Left ventricle myocardium inferior (tissue), 1 donor: ENCODE data around the gene TNFRSF8. TPM values are rescaled to one million over a fixed set of nuclear protein-coding genes. Genes with fewer than 3 reads are reported as not detected.
"Not testable (repeated sequence)": the region's sequence is repeated elsewhere in the genome, so short reads cannot be mapped to it uniquely, and the experiment has no call there.

Source experiments
- DNase-seq: peaks from one replicate; pipeline ENCODE4 v3.0.0-alpha.2; 2020
- H3K27ac ChIP-seq: fragments of 200-600 bp; replicated peaks from 2 replicates; pipeline ENCODE4 v1.8.0; 2021
- H3K27me3 ChIP-seq: fragments of 200-600 bp; 2 replicates; pipeline ENCODE4 v1.8.0; 2021; ENCODE audit warnings: low read depth
- H3K36me3 ChIP-seq: fragments of 200-600 bp; 2 replicates; pipeline ENCODE4 v1.8.0; 2021
- H3K4me1 ChIP-seq: fragments of 200-600 bp; 2 replicates; pipeline ENCODE4 v1.8.0; 2021
- H3K4me3 ChIP-seq: fragments of 200-600 bp; 2 replicates; pipeline ENCODE4 v1.8.0; 2021; ENCODE audit warnings: mild to moderate bottlenecking, moderate library complexity
- H3K9me3 ChIP-seq: fragments of 200-600 bp; replicated peaks from 2 replicates; pipeline ENCODE4 v1.8.0; 2021
- CTCF ChIP-seq: fragments of 200-600 bp; IDR thresholded peaks from 2 replicates; pipeline ENCODE4 v1.8.0; 2021; ENCODE audit warnings: antibody characterized with exemption, mild to moderate bottlenecking, borderline replicate concordance
- intact Hi-C: fragments of 100-400 bp; cut with micrococcal nuclease; formaldehyde crosslinking; loops from one replicate; pipeline ENCODE4 v1.11.0; 2022
- total RNA-seq: library from RNA; stranded (reverse); fragmentation: NEBNext Ultra II Directional; extraction: Animal tissue kit (Norgen Biotek cat#: 25700); gene quantifications from one replicate; pipeline ENCODE4 v1.2.1, GENCODE V29; 2021
- donor health status: DM: no; HTN: yes; CAD: no; lungs with severe emphysema.

TNFRSF8 gene
- total RNA-seq, 1 donor from 2014 or later = 0.82 TPM

GRCh38 chr1:12096615-12097014 is 33.5 kb downstream of the TNFRSF8 start:
- no peaks in the 10 kb centered on the region for H3K36me3 ChIP-seq
- intact Hi-C loops = no loop called here
- no peak for TF ChIP-seq CTCF
- H3K27me3 ChIP-seq = no peaks in the 10 kb centered on the region
- H3K4me3 ChIP-seq = no peak overlapping the region
- no peaks in the 10 kb centered on the region for H3K4me1 ChIP-seq
- peaks cover 14% of the 10 kb centered on the region for H3K9me3 ChIP-seq
- no peak overlapping the region for H3K27ac ChIP-seq
- DNase-seq = no peak

- Histone ChIP-seq H3K4me1 (no peaks in the 10 kb centered on the region), H3K36me3 (no peaks in the 10 kb centered on the region), H3K27ac (no peak overlapping the region), H3K4me3 (no peak overlapping the region), H3K27me3 (no peaks in the 10 kb centered on the region), H3K9me3 (peaks cover 14% of the 10 kb centered on the region)
- intact Hi-C loops = no loop called here
- no peak for TF ChIP-seq CTCF
- no peak for DNase-seq
Measured at GRCh38 chr1:12097321-12097720, 34.2 kb downstream of the TNFRSF8 start.

GRCh38 chr1:12098786-12099185 is 35.7 kb downstream of the TNFRSF8 start:
- H3K27ac ChIP-seq = no peak overlapping the region
- no peaks in the 10 kb centered on the region for H3K4me1 ChIP-seq
- peaks cover 4% of the 10 kb centered on the region for H3K27me3 ChIP-seq
- no peaks in the 10 kb centered on the region for H3K36me3 ChIP-seq
- TF ChIP-seq CTCF = no peak
- no peak for DNase-seq
- no peak overlapping the region for H3K4me3 ChIP-seq
- intact Hi-C loops = no loop called here
- peaks cover 14% of the 10 kb centered on the region for H3K9me3 ChIP-seq

GRCh38 chr1:12099610-12100009 is 36.5 kb downstream of the TNFRSF8 start:
- intact Hi-C loops = no loop called here
- Histone ChIP-seq H3K27ac (no peak overlapping the region), H3K36me3 (no peaks in the 10 kb centered on the region), H3K9me3 (peaks cover 14% of the 10 kb centered on the region), H3K4me3 (no peak overlapping the region), H3K27me3 (peaks cover 12% of the 10 kb centered on the region), H3K4me1 (no peaks in the 10 kb centered on the region)
- DNase-seq = no peak
- TF ChIP-seq CTCF = no peak

GRCh38 chr1:12100071-12100470 is 37.0 kb downstream of the TNFRSF8 start:
- Histone ChIP-seq H3K27ac (no peak overlapping the region), H3K27me3 (peaks cover 17% of the 10 kb centered on the region), H3K4me1 (no peaks in the 10 kb centered on the region), H3K36me3 (no peaks in the 10 kb centered on the region), H3K4me3 (no peak overlapping the region), H3K9me3 (peaks cover 14% of the 10 kb centered on the region)
- intact Hi-C loops = no loop called here
- DNase-seq = no peak
- TF ChIP-seq CTCF = no peak

- intact Hi-C loops, H3K36me3 ChIP-seq, DNase-seq, H3K4me3 ChIP-seq, H3K4me1 ChIP-seq, H3K27ac ChIP-seq: not testable (repeated sequence)
- H3K27me3 ChIP-seq = peaks cover 23% of the 10 kb centered on the region
- H3K9me3 ChIP-seq = peaks cover 14% of the 10 kb centered on the region
Measured at GRCh38 chr1:12101120-12101519, 38.0 kb downstream of the TNFRSF8 start.
